CD14-positive monocyte (primary cell): Measurements from ENCODE around the gene C11orf86. TPM values are rescaled to one million over a fixed set of nuclear protein-coding genes. Genes with fewer than 3 reads are reported as not detected.

Experiments used
- DNase-seq, 3 donors: peaks; one replicate each; pipeline ENCODE4 v3.0.0-alpha.2; 2011 to 2022
- H2AFZ ChIP-seq: 2 replicates; pipeline ENCODE4 v1.6.0; 2012; ENCODE audit warnings: mild to moderate bottlenecking, low read depth, low read length, inconsistent platforms; ENCODE audit not compliant: insufficient read depth, poor library complexity, severe bottlenecking
- H3K27ac ChIP-seq, 2 donors: 1 replicate in 1 of 2; 2 replicates in 1 of 2; pipeline ENCODE4 v1.5.1; 2012 to 2013; ENCODE audit warnings: low read length in 2 of 2, control low read depth in 1 of 2, inconsistent platforms in 1 of 2, low read depth in 1 of 2, mild to moderate bottlenecking in 1 of 2
- H3K27me3 ChIP-seq, 2 donors: one replicate each; pipeline versions ENCODE4 v1.6.0 to v1.6.1; 2011 to 2013; ENCODE audit warnings: low read length in 2 of 2; ENCODE audit not compliant: control insufficient read depth in 2 of 2, insufficient read depth in 2 of 2
- H3K36me3 ChIP-seq, 2 donors: replicated peaks in 1 of 2; 1 replicate in 1 of 2; 2 replicates in 1 of 2; pipeline versions ENCODE4 v1.5.1 to v1.6.1; 2012 to 2013; ENCODE audit warnings: low read length in 2 of 2, control low read depth in 1 of 2, inconsistent platforms in 1 of 2, mild to moderate bottlenecking in 1 of 2; ENCODE audit not compliant: insufficient read depth in 2 of 2, control insufficient read depth in 1 of 2
- H3K4me1 ChIP-seq, 2 donors: 1 replicate in 1 of 2; 2 replicates in 1 of 2; pipeline versions ENCODE4 v1.5.1 to v1.6.1; 2012 to 2013; ENCODE audit warnings: low read length in 2 of 2, control low read depth in 1 of 2, inconsistent platforms in 1 of 2, mild to moderate bottlenecking in 1 of 2, moderate library complexity in 1 of 2; ENCODE audit not compliant: insufficient read depth in 2 of 2, control insufficient read depth in 1 of 2
- H3K4me2 ChIP-seq: replicated peaks from 2 replicates; pipeline ENCODE3; 2012; ENCODE audit warnings: low read length, moderate library complexity, mild to moderate bottlenecking; ENCODE audit not compliant: poor library complexity, severe bottlenecking; ENCODE audit errors: extremely low read depth
- H3K4me3 ChIP-seq, 3 experiments: fragments of 200-600 bp in 1 of 3; sonication (generic) in 1 of 3; replicated peaks in 1 of 3; 1 replicate in 2 of 3; 2 replicates in 1 of 3; pipeline ENCODE4 v1.5.1; 2011 to 2013; ENCODE audit warnings: low read length in 3 of 3, mild to moderate bottlenecking in 3 of 3, control low read depth in 2 of 3, low read depth in 2 of 3, inconsistent platforms in 1 of 3, moderate library complexity in 1 of 3
- H3K79me2 ChIP-seq: 2 replicates; pipeline ENCODE4 v1.6.0; 2012; ENCODE audit warnings: mild to moderate bottlenecking, control low read depth, inconsistent platforms, low read length, moderate library complexity; ENCODE audit not compliant: insufficient read depth
- H3K9ac ChIP-seq: 2 replicates; pipeline ENCODE4 v1.6.0; 2017; ENCODE audit warnings: low read length, mild to moderate bottlenecking; ENCODE audit not compliant: insufficient read depth, poor library complexity, severe bottlenecking
- H3K9me3 ChIP-seq, 2 donors: replicated peaks in 1 of 2; 1 replicate in 1 of 2; 2 replicates in 1 of 2; pipeline versions ENCODE4 v1.5.1 to v1.6.1; 2012 to 2013; ENCODE audit warnings: low read length in 2 of 2, control low read depth in 1 of 2; ENCODE audit not compliant: control insufficient read depth in 1 of 2, insufficient read depth in 1 of 2
- H4K20me1 ChIP-seq: 2 replicates; pipeline ENCODE4 v1.6.0; 2012; ENCODE audit warnings: mild to moderate bottlenecking, low read length, control low read depth, moderate library complexity; ENCODE audit not compliant: insufficient read depth
- H3K27ac Mint-ChIP-seq, 7 donors: one replicate each; pipeline ENCODE4 v1.8.0; 2020; ENCODE audit warnings: mild to moderate bottlenecking in 7 of 7, mixed read lengths in 7 of 7, moderate library complexity in 6 of 7, inconsistent platforms in 2 of 7
- H3K27me3 Mint-ChIP-seq, 3 donors: one replicate each; pipeline ENCODE4 v1.8.0; 2021 to 2022; ENCODE audit warnings: low read depth in 3 of 3, mild to moderate bottlenecking in 3 of 3, mixed read lengths in 3 of 3, moderate library complexity in 3 of 3, inconsistent platforms in 1 of 3
- H3K36me3 Mint-ChIP-seq, 2 donors: one replicate each; pipeline ENCODE4 v1.8.0; 2020; ENCODE audit warnings: mixed read lengths in 2 of 2, inconsistent platforms in 1 of 2, mild to moderate bottlenecking in 1 of 2
- H3K4me1 Mint-ChIP-seq: one replicate; pipeline ENCODE4 v1.8.0; 2020; ENCODE audit warnings: mild to moderate bottlenecking, mixed read lengths
- H3K4me3 Mint-ChIP-seq, 2 donors: one replicate each; pipeline ENCODE4 v1.8.0; 2020; ENCODE audit warnings: mild to moderate bottlenecking in 2 of 2, mixed read lengths in 2 of 2, moderate library complexity in 1 of 2
- H3K9me3 Mint-ChIP-seq, 7 donors: one replicate each; pipeline ENCODE4 v1.8.0; 2020 to 2022; ENCODE audit warnings: mixed read lengths in 7 of 7, mild to moderate bottlenecking in 6 of 7, moderate library complexity in 6 of 7, inconsistent platforms in 2 of 7
- WGBS: methylation state at CpG from one replicate; pipeline ENCODE4 v1.1.5; 2013; ENCODE audit warnings: missing lambda C conversion rate; ENCODE audit not compliant: insufficient coverage; 5-methylcytosine and 5-hydroxymethylcytosine counted together
- intact Hi-C, 2 donors: fragments of 100-400 bp; cut with micrococcal nuclease; formaldehyde crosslinking; loops; one replicate each; pipeline versions ENCODE4 v1.15.0 to v1.15.1; 2023
- polyA plus RNA-seq, 3 donors: library from polyadenylated mRNA; depleted of rRNA in 1 of 3; unstranded in 2 of 3; stranded (reverse) in 1 of 3; fragments of 300-500 nt in 2 of 3; fragments of >200 nt in 1 of 3; fragmentation: Illumina TruSeq in 2 of 3; gene quantifications; 1 replicate in 2 of 3; 2 replicates in 1 of 3; pipeline ENCODE4 v1.2.3, GENCODE V29; 2012 to 2021
- TF ChIP-seq, protein P1 (sequence below): fragments of 200-600 bp; IDR thresholded peaks from one replicate; pipeline ENCODE4 v1.8.0; 2022; ENCODE audit warnings: antibody characterized with exemption, mild to moderate bottlenecking

Gene C11orf86
- polyA plus RNA-seq, 3 donors, result not detected

DNA sequence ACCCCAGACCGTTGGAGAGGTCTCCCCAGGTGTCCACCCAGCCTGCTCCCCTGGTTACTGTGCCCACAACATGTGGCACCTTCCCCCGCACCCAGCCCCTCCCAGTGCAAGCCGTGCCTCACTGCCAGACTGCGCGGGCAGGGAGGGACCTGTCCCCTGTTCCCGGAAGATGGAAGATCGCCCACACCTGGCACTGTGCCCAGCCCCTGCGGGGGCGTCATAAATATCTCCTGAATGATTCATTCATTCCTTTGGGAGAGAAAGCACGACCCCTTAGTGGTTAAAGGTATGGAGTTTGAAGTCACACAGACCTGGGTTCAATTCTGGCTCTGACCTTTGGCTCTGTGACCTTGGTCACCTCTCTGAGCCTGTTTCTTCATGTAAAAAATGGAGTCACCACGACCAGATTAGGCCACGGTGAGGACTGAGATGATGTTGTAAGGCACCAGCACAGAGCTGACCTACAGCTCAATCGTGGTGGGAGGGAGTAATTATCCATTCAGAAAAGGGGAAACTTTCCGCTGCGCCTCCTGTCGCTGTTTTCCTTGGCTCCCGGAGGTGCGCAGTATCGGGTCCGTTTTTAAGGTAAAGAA lies 47.3 kb downstream of the C11orf86 start:
- Mint-ChIP-seq H3K36me3 (peaks cover 4% of the 10 kb centered on the region in 2 donors), H3K9me3 (peaks cover 0 to 23% (median 13%) of the 10 kb centered on the region in 7 donors), H3K4me3 (peak overlapping the region in 1 of 2 donors; percentile 86), H3K27me3 (peaks cover 71 to 85% (median 77%) of the 10 kb centered on the region in 3 donors), H3K4me1 (peaks cover 6% of the 10 kb centered on the region), H3K27ac (no peak overlapping the region)
- no peaks in the 10 kb centered on the region for H3K79me2 ChIP-seq
- H4K20me1 ChIP-seq, result no peaks in the 10 kb centered on the region
- no peak overlapping the region for H2AFZ ChIP-seq
- 37% methylated on average over 19 of the region's 20 CpGs for WGBS
- TF ChIP-seq, protein P1, sequence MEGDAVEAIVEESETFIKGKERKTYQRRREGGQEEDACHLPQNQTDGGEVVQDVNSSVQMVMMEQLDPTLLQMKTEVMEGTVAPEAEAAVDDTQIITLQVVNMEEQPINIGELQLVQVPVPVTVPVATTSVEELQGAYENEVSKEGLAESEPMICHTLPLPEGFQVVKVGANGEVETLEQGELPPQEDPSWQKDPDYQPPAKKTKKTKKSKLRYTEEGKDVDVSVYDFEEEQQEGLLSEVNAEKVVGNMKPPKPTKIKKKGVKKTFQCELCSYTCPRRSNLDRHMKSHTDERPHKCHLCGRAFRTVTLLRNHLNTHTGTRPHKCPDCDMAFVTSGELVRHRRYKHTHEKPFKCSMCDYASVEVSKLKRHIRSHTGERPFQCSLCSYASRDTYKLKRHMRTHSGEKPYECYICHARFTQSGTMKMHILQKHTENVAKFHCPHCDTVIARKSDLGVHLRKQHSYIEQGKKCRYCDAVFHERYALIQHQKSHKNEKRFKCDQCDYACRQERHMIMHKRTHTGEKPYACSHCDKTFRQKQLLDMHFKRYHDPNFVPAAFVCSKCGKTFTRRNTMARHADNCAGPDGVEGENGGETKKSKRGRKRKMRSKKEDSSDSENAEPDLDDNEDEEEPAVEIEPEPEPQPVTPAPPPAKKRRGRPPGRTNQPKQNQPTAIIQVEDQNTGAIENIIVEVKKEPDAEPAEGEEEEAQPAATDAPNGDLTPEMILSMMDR, result no peak
- no peak overlapping the region for H3K4me3 ChIP-seq
- H3K4me2 ChIP-seq, result no peak overlapping the region
- peaks cover 5 to 20% of the 10 kb centered on the region in 2 donors for H3K9me3 ChIP-seq
- peaks cover 25 to 60% of the 10 kb centered on the region in 2 donors for H3K27me3 ChIP-seq
- peaks cover 0 to 5% of the 10 kb centered on the region in 2 donors for H3K4me1 ChIP-seq
- intact Hi-C loops, result no loop called here
- H3K36me3 ChIP-seq, result no peaks in the 10 kb centered on the region
- no peak overlapping the region for H3K9ac ChIP-seq
- no peak for DNase-seq
- no peak overlapping the region for H3K27ac ChIP-seq

DNA sequence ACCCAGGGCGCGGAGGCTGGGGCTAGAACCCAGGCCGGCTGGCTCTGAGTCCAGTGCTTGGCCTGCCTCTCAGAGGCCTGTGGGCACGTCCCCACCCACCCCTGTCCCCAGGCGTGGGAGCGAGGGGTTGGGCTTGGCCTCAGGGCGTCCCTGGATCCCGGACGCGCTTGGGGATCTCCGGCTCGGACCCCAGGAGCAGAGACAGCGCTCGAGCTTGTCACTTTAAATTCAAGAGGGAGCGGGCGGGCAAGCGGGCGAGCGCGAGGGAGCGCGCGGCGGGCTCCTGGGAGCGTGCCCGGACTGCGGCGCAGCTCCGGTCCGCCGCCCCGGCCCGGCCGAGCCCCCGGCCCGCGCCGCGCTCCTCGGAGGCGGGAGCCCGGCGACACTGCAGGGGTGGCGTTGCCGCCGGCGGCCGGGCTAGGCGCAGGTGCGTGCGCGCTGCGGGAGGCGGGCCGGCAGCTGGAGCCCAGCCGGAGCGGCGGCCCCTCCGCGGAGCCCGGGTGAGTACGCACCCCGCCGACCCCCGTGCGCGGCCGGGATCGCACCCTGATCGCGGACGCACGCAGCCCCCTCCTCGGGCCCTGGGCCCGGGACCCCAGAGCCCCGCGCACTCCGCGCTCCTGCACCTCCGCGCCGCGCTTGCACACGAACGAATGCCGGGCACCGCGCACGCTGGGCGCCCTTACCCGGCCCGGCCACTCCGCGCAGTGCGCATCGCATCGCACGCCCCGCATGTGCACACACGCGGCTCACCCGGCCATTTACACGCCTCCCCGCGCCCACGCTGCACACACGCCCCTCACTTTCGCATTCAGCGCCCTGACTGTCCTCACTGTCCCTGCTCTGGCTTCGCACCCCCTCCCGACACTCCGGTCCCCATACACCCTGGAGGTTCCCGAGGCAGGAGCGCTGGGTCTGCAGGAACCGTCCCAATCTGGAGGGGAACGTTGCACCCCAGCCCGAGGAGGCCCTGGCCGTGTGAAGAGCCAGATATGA lies 48.2 kb downstream of the C11orf86 start, which contains the start of gene SYT12:
Gene SYT12 (plus strand): TSS at position 174 of the 996 bp plus-strand sequence. CDS start 7,011 bp downstream, outside the sequence.
- Histone ChIP-seq H3K27ac (no peak within 1 kb of the TSS), H4K20me1 (no peaks in the 10 kb centered on the region), H2AFZ (no peak within 1 kb of the TSS), H3K79me2 (no peaks in the 10 kb centered on the region), H3K9me3 (peaks cover 5 to 20% of the 10 kb centered on the region in 2 donors), H3K27me3 (peaks cover 25 to 64% of the 10 kb centered on the region in 2 donors), H3K36me3 (no peaks in the 10 kb centered on the region), H3K4me2 (no peak within 1 kb of the TSS), H3K9ac (no peak within 1 kb of the TSS), H3K4me1 (peaks cover 0 to 5% of the 10 kb centered on the region in 2 donors), H3K4me3 (no peak within 1 kb of the TSS)
- no peak for DNase-seq
- TF ChIP-seq, protein P1, result no peak
- H3K9me3 Mint-ChIP-seq, result peaks cover 0 to 23% (median 13%) of the 10 kb centered on the region in 7 donors
- H3K27me3 Mint-ChIP-seq, result peaks cover 76 to 84% (median 79%) of the 10 kb centered on the region in 3 donors
- intact Hi-C loops, result no loop called here
- peak within 1 kb of the TSS in 1 of 2 donors; percentile 94 for H3K4me3 Mint-ChIP-seq
- H3K4me1 Mint-ChIP-seq, result peaks cover 6% of the 10 kb centered on the region
- peaks cover 4% of the 10 kb centered on the region in 2 donors for H3K36me3 Mint-ChIP-seq
- peak within 1 kb of the TSS in 1 of 7 donors; percentile 15 for H3K27ac Mint-ChIP-seq
- 3% methylated on average over 118 of the region's 118 CpGs for WGBS
